Measurements from ENCODE around the gene ZNF285. TPM values are rescaled to one million over a fixed set of nuclear protein-coding genes. Genes with fewer than 3 reads are reported as not detected.

Gene ZNF285
- total RNA-seq, 1 donor from 2014 or later: 13.1 TPM

DNA sequence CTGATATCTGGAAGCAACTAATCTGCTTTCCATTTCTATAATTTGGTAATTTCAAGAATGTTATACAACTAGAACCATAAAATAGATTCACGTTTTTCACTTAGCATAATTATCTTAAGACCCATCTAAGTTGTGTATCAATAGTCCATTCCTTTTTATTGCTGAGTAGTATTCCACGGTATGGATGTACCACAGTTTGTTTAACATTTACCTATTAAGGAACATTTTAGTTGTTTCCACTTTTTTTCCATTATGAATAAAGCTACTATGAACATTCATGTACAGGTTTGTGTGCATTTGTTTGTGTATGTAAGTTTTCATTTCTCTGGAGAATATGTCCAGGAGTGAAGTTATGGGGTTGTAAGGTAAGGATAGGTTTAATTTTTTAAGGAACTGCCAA is 26.6 kb downstream of the ZNF285 start:
- H3K9me3 Mint-ChIP-seq (ENCODE audit: low read depth): peaks cover 25% of the 10 kb centered on the region

DNA sequence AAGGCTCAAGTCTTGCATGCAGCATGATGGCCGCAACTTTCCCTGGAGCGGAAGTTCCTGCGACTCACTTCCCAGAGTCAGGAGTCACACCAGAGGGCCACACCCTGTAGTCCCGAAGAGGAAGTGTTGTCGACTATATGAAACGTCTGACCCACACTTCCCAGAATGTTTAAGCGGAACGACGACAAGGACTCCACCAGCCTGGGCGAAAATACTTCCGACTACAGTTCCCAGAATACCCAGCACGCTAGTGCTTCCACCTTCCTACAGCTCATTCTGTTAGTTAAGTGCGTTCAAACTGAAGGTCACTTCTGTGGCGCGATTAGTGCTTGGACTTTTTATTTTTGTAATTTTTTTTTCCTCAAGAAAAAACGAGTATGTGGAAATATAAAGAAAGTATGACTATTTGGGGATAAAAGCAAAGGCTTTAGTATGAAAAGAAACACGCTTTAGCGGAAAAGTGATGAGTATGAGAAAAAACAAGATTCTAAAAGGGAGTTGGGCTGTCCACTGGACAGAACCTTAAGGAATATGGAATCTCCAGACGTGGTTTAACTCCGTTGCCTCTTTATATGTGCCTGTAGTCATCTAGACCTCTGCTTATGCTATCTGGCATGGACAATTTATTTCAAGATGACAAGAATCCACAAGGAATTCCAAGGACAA is 29.5 kb downstream of the ZNF285 start:
- Mint-ChIP-seq H3K27ac (no peak overlapping the region), H3K4me3 (ENCODE audit: low read depth) (no peak overlapping the region), H3K36me3 (ENCODE audit: insufficient read depth) (no peaks in the 10 kb centered on the region), H3K9me3 (ENCODE audit: low read depth) (peaks cover 22% of the 10 kb centered on the region), H3K4me1 (ENCODE audit: low read depth) (no peaks in the 10 kb centered on the region), H3K27me3 (no peaks in the 10 kb centered on the region)
- DNase-seq (ENCODE audit: low spot score, unreplicated experiment): no peak
- TF ChIP-seq, protein P1, sequence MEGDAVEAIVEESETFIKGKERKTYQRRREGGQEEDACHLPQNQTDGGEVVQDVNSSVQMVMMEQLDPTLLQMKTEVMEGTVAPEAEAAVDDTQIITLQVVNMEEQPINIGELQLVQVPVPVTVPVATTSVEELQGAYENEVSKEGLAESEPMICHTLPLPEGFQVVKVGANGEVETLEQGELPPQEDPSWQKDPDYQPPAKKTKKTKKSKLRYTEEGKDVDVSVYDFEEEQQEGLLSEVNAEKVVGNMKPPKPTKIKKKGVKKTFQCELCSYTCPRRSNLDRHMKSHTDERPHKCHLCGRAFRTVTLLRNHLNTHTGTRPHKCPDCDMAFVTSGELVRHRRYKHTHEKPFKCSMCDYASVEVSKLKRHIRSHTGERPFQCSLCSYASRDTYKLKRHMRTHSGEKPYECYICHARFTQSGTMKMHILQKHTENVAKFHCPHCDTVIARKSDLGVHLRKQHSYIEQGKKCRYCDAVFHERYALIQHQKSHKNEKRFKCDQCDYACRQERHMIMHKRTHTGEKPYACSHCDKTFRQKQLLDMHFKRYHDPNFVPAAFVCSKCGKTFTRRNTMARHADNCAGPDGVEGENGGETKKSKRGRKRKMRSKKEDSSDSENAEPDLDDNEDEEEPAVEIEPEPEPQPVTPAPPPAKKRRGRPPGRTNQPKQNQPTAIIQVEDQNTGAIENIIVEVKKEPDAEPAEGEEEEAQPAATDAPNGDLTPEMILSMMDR (IDR thresholded peaks at IDR 0.05; ENCODE audit: unreplicated experiment): no peak

More for the DNA sequence above, 26.6 kb downstream of the ZNF285 start:
- Mint-ChIP-seq H3K4me1 (ENCODE audit: low read depth) (no peaks in the 10 kb centered on the region), H3K27ac (no peak overlapping the region), H3K4me3 (ENCODE audit: low read depth) (no peak overlapping the region), H3K27me3 (no peaks in the 10 kb centered on the region), H3K36me3 (ENCODE audit: insufficient read depth) (no peaks in the 10 kb centered on the region)
- TF ChIP-seq, protein P1 (IDR thresholded peaks at IDR 0.05; ENCODE audit: unreplicated experiment): no peak
- no peak for DNase-seq (ENCODE audit: low spot score, unreplicated experiment)

DNA sequence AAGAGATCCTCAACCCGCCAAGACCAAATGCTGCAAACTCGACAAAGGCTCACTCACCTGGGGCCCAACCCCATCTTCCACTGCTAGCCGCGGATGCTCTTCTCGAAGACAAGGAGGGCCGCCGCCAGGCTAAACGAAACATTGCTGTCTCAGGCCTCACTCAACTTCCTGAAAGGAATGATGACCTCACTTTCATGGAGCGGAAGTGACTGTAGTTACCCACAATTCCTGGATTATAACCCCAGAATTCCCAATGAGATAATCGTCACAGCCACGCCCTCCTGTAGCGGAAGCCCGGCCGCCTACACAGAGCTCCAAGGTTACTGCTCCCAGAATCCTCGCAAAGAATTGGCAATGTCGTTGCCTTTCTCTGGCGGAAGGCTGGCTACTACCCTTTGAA is 34.4 kb downstream of the ZNF285 start:
- peaks cover 6% of the 10 kb centered on the region for H3K9me3 Mint-ChIP-seq (ENCODE audit: low read depth)
- no peak overlapping the region for H3K4me3 Mint-ChIP-seq (ENCODE audit: low read depth)
- no peak for DNase-seq (ENCODE audit: low spot score, unreplicated experiment)

DNA sequence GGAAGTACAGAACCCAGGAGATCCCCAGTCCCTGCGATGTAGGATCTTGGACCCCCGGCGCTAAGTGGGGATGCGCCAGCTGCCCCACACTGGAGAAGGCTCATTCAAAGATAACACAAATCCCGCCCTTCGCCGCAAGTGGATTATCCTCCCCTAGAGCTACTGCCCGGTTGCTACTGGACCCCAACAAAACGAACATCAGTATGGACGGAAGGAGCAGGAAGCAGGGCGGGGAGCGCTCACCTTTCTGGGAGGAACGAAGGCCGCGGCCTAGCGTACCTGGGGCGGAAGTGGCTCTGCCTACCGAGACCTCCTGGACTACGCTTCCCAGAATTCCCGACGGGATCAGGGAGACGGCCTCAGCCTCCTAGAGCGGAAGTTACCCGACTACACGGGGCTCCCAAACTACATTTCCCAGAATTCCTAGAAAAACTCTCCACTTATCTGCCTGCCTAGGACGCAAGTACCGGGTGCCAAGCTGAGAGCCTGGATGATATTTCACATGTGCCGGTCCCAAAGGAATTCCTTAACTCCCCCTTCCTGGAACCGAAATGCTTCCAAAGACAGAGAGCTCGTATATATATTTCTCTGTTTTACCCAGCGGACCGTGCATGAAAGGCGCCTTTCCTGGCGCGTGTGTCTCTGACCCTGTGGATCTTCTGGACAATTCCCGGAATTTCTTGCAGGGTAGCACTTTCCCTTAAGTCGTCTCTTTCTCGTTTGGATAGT is 44.9 kb downstream of the ZNF285 start, which contains the start of gene ZNF112:
TSS of gene ZNF112 (minus strand) at position 298 of the 729 bp plus-strand sequence. CDS start 16,141 bp downstream, outside the sequence.
- H3K27me3 Mint-ChIP-seq: peaks cover 4% of the 10 kb centered on the region
- peaks cover 13% of the 10 kb centered on the region for H3K4me1 Mint-ChIP-seq (ENCODE audit: low read depth)
- peak; percentile 71 for DNase-seq (ENCODE audit: low spot score, unreplicated experiment)
- peaks cover 29% of the 10 kb centered on the region for H3K9me3 Mint-ChIP-seq (ENCODE audit: low read depth)
- H3K27ac Mint-ChIP-seq: peak within 1 kb of the TSS; percentile 98
- H3K36me3 Mint-ChIP-seq (ENCODE audit: insufficient read depth): peaks cover 31% of the 10 kb centered on the region
- TF ChIP-seq, protein P1 (IDR thresholded peaks at IDR 0.05; ENCODE audit: unreplicated experiment): no peak
- peak within 1 kb of the TSS; percentile 97 for H3K4me3 Mint-ChIP-seq (ENCODE audit: low read depth)

More for the DNA sequence above, 34.4 kb downstream of the ZNF285 start:
- Mint-ChIP-seq H3K27ac (no peak overlapping the region), H3K27me3 (peaks cover under 1% of the 10 kb centered on the region), H3K4me1 (ENCODE audit: low read depth) (no peaks in the 10 kb centered on the region), H3K36me3 (ENCODE audit: insufficient read depth) (no peaks in the 10 kb centered on the region)
- TF ChIP-seq, protein P1 (IDR thresholded peaks at IDR 0.05; ENCODE audit: unreplicated experiment): no peak

GRCh38 chr19:44346556-44346955 is 54.9 kb downstream of the ZNF285 start:
- DNase-seq (ENCODE audit: low spot score, unreplicated experiment): no peak
- Mint-ChIP-seq H3K27ac (no peak overlapping the region), H3K4me3 (ENCODE audit: low read depth) (no peak overlapping the region), H3K4me1 (ENCODE audit: low read depth) (no peaks in the 10 kb centered on the region), H3K27me3 (no peaks in the 10 kb centered on the region), H3K36me3 (ENCODE audit: insufficient read depth) (peaks cover 53% of the 10 kb centered on the region), H3K9me3 (ENCODE audit: low read depth) (peaks cover 44% of the 10 kb centered on the region)
- TF ChIP-seq, protein P1 (IDR thresholded peaks at IDR 0.05; ENCODE audit: unreplicated experiment): no peak
